GM18526 (cell line): Measurements from ENCODE around the gene ADRB1.

Experiments
- POLR2A ChIP-seq: IDR thresholded peaks from 3 replicates; pipeline ENCODE4 v1.6.1; 2011; ENCODE audit not compliant: insufficient read length; ENCODE audit errors: extremely low read depth

The ADRB1 gene

GRCh38 chr10:114043532-114044246, at the start of gene ADRB1:
Gene ADRB1 (plus strand): TSS chr10:114043866. CDS start chr10:114044133, 267 bp downstream.
- TF ChIP-seq POLR2A = peak; percentile 39

- no peak for TF ChIP-seq POLR2A
Observed at GRCh38 chr10:113995201-113995600, 48.5 kb upstream of the ADRB1 start.

- no peak for TF ChIP-seq POLR2A
Observed at GRCh38 chr10:113997428-113997827, 46.2 kb upstream of the ADRB1 start.

- no peak for TF ChIP-seq POLR2A
Observed at GRCh38 chr10:113999531-113999930, 44.1 kb upstream of the ADRB1 start.

- TF ChIP-seq POLR2A = no peak
Observed at GRCh38 chr10:114000457-114001010, 43.1 kb upstream of the ADRB1 start.

- TF ChIP-seq POLR2A = no peak
Observed at GRCh38 chr10:114002422-114002821, 41.2 kb upstream of the ADRB1 start.

GRCh38 chr10:114003161-114003941, 40.3 kb upstream of the ADRB1 start:
- no peak for TF ChIP-seq POLR2A

- TF ChIP-seq POLR2A = no peak
Observed at GRCh38 chr10:114009281-114009996, 34.2 kb upstream of the ADRB1 start.

GRCh38 chr10:114010316-114010715, 33.4 kb upstream of the ADRB1 start:
- no peak for TF ChIP-seq POLR2A

GRCh38 chr10:114012650-114013049, 31.0 kb upstream of the ADRB1 start:
- no peak for TF ChIP-seq POLR2A

GRCh38 chr10:114015708-114016107, 28.0 kb upstream of the ADRB1 start:
- no peak for TF ChIP-seq POLR2A

GRCh38 chr10:114017271-114017670, 26.4 kb upstream of the ADRB1 start:
- TF ChIP-seq POLR2A = no peak

- no peak for TF ChIP-seq POLR2A
Observed at GRCh38 chr10:114017873-114018272, 25.8 kb upstream of the ADRB1 start.

- TF ChIP-seq POLR2A = no peak
Observed at GRCh38 chr10:114019226-114019625, 24.4 kb upstream of the ADRB1 start.

- TF ChIP-seq POLR2A = no peak
Observed at GRCh38 chr10:114021154-114021553, 22.5 kb upstream of the ADRB1 start.
